SK-N-SH (cell line): ENCODE results near the gene TEKT2.

Source experiments
- ELF1 ChIP-seq: IDR thresholded peaks from 2 replicates; pipeline ENCODE4 v1.4.0; 2012
- EP300 ChIP-seq, 2 experiments: IDR thresholded peaks; 2 replicates each; pipeline versions ENCODE4 v1.4.0 to v1.6.1; 2012; ENCODE audit warnings: borderline replicate concordance in 1 of 2, low read depth in 1 of 2, low read length in 1 of 2
- POLR2AphosphoS5 ChIP-seq: IDR thresholded peaks from 2 replicates; pipeline ENCODE4 v1.6.1; 2012; ENCODE audit warnings: low read depth, low read length
- RFX5 ChIP-seq: IDR thresholded peaks from 2 replicates; pipeline ENCODE4 v1.6.1; 2012; ENCODE audit warnings: mild to moderate bottlenecking, improper control_type of control experiment, low read length
- SIN3A ChIP-seq: IDR thresholded peaks from 2 replicates; pipeline ENCODE4 v1.6.1; 2012; ENCODE audit warnings: low read depth, mild to moderate bottlenecking, low read length, moderate library complexity, borderline replicate concordance
- TF ChIP-seq, protein P1 (sequence below): fragments of 200-600 bp; sonication (generic); IDR thresholded peaks from 2 replicates; pipeline ENCODE4 v1.6.1; 2017; ENCODE audit warnings: antibody characterized with exemption, mild to moderate bottlenecking, moderate library complexity

DNA sequence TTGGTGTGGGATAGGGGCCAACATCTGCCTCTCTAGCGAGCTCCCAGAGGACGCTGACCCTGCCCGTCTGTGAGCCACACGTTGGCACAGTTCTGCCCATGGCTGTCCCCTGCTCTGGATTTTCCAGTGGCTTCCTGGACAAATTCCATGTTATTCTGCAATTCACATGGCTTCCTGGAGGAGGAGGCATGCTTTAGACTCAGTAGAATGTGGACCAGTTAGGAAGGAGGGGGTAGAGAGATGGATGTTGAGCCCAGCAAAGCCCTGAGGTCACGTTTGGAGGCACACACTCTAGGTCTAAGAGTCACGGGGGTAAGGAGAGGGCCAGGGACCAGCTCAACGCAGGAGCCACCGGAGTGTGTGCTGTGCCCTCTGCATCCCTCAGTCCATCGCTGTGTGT, 28.9 kb downstream of the TEKT2 start:
- no peak for TF ChIP-seq SIN3A
- TF ChIP-seq EP300 (IDR thresholded peaks at IDR 0.05; ENCODE audit: borderline replicate concordance in 1 of 2, low read depth in 1 of 2, low read length in 1 of 2): no peak
- TF ChIP-seq POLR2AphosphoS5: no peak
- TF ChIP-seq, protein P1, sequence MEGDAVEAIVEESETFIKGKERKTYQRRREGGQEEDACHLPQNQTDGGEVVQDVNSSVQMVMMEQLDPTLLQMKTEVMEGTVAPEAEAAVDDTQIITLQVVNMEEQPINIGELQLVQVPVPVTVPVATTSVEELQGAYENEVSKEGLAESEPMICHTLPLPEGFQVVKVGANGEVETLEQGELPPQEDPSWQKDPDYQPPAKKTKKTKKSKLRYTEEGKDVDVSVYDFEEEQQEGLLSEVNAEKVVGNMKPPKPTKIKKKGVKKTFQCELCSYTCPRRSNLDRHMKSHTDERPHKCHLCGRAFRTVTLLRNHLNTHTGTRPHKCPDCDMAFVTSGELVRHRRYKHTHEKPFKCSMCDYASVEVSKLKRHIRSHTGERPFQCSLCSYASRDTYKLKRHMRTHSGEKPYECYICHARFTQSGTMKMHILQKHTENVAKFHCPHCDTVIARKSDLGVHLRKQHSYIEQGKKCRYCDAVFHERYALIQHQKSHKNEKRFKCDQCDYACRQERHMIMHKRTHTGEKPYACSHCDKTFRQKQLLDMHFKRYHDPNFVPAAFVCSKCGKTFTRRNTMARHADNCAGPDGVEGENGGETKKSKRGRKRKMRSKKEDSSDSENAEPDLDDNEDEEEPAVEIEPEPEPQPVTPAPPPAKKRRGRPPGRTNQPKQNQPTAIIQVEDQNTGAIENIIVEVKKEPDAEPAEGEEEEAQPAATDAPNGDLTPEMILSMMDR: no peak
- TF ChIP-seq ELF1: no peak
- no peak for TF ChIP-seq RFX5
